Left forelimb (tissue), 1 donor: ENCODE results near the gene CCL4.
"Not testable (repeated sequence)": the region's sequence is repeated elsewhere in the genome, so short reads cannot be mapped to it uniquely, and the experiment has no call there.

Experiments used
- DNase-seq: peaks from one replicate; pipeline ENCODE4 v3.0.0-alpha.2; 2018; ENCODE audit warnings: low spot score

Gene CCL4

DNA sequence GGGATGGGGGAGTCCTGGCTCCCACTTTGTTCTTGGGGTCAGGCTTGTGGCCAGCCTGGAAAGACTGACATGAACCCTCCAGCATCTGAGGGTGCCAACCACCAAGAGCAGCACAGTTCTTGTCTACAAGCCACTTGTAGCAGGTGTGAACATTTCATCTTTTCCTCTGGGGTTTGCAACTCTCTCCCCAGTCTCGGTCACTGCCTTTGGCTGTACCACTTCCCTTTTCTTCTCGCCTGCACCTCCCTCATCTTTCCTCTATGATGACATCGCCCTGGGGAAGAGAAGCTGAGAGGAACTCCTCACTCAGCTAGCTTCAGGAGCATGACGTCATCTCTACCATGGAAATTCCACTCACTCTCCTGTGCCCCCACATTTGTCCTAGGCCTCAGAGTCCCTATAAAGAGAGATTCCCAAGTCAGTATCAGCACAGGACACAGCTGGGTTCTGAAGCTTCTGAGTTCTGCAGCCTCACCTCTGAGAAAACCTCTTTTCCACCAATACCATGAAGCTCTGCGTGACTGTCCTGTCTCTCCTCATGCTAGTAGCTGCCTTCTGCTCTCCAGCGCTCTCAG lies at the start of gene CCL4:
CCL4 (plus strand) TSS at position 427 of the 575 bp plus-strand sequence; CDS start at position 506, 79 bp downstream.
- DNase-seq, result not testable (repeated sequence)

DNA sequence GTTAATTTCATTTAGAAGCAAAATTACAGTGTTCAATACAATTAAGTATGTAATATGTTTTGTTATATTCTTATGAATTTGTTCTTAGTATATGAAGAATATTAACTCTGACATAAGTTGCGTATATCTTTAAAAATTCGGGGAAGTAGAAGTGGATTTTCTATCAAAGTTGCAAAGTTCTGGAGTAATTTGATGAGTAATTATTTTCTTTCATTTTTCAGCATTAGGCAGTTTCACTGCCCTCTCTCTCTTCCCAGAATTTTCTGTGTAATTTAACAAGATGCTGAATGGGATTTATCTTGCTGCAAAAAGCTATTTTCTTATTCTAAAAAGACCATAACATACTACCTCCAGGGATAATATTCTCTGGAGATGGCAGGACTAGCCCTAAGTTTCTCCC lies 48.5 kb upstream of the CCL4 start:
- DNase-seq, result no peak

DNA sequence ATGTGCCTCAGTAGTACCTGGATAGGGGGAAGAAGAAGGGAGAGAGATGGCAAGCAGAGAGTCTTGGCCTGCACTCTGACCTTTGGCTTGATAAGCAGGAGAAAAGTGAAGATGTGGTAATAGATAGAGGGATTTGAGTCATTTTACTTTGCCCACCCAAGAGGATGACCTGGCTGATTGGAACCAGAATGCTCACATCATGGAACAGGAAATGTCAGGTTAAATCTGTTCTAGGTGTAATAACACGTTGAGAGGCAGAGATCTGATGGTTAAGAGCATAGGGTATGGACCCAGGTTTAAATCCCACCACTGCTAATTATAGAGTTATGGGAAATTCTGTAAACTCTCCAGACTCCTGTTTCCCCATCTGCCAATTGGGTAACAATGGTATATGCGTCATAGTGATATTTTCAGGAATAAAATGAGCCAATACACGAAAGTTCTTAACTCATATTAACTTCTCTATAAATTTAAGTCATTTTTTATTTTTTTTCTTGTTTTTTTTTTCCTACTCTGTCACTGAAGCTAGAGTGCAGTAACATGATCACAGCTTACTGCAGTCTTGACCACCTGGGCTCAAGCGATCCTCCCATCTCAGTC lies 47.6 kb upstream of the CCL4 start:
- DNase-seq, result no peak

DNA sequence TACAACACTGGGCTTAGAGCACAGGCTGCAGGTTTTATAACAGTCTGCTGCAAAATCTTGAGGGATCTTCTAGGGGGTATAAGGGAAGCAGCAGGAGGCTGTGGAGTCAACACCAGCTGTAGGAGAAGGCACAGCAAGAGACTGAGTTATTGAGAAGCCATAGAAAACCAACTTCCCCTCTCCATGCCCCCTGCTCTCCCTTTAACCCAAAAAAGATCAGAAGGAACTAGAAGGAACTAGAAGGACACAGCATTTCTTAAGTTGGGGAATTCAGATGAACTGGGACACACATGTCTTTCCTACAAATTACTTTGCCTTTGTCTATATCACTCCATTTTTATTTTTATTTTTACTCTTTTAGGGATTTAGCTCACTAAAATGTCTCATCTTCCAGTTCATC lies 45.7 kb upstream of the CCL4 start:
- DNase-seq, result no peak

DNA sequence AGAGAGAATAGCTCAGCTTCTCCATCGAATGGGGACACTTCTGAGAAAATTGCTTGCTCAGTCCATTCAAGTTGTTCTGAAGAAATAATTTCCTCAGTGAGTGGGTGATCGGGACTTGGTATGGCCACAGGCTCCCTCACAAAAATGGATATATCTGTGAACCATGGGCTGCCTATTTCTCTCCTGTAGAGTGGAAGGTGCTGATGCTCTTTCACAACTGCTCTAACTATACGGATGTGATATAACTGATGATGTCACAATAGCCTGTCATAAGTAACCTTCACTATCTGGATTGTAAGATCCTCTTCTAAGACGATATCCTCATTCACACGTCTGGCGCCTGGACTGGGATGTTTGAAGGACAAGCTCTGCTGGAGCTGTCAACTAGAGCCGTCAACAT lies 44.2 kb upstream of the CCL4 start:
- DNase-seq, result no peak

DNA sequence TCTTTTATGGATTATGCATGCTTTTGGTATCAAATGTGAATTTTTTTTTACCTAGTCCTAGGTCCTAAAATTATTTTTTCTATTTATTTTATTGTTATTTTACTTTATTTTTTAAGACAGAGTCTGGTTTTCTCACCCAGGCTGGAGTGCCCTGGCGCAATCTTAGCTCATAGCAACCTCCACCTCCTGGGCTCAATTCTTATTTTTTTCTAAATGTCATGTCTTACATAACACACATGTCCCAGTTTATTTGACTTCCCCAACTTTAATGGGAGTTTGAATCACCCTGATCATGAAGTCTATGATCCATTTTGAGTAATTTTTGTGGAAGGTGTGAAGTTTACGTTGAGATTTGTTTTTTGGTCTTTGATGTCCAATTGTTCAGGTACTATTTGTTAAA lies 42.8 kb upstream of the CCL4 start:
- no peak for DNase-seq

DNA sequence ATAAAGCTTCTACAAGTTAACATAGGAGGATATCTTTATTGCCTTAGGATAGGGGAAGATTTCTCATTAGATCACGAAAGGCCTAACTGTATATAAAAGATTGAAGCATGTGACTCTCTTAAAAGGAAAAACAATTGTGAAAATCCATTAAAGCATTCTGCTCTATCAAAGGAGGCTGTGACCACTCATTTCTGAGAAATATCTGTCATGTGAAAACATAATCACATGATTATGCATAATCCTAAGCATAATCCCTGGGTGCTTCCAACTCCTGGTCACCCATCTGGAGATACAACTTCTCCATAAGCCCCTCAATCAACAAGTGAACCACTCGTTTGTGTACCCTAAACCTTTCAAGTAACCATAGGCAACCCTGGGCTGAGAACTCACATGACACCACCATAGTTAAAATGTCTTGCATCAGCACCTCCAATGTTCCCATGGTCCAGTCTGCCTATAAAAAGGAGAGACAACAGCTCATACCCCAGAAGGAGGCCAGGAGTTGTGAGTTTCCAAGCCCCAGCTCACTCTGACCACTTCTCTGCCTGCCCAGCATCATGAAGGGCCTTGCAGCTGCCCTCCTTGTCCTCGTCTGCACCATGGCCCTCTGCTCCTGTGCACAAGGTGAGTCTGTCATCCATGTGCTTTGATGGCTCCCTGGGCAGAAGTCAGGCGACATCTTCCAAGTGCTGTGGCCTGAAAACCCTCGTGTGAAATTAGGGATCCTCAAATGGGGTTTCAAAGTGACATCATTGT lies 39.7 kb upstream of the CCL4 start, which contains the start of gene CCL18:
CCL18 (plus strand) TSS at position 487 of the 756 bp plus-strand sequence; CDS start at position 558, 71 bp downstream.
- DNase-seq, result no peak

DNA sequence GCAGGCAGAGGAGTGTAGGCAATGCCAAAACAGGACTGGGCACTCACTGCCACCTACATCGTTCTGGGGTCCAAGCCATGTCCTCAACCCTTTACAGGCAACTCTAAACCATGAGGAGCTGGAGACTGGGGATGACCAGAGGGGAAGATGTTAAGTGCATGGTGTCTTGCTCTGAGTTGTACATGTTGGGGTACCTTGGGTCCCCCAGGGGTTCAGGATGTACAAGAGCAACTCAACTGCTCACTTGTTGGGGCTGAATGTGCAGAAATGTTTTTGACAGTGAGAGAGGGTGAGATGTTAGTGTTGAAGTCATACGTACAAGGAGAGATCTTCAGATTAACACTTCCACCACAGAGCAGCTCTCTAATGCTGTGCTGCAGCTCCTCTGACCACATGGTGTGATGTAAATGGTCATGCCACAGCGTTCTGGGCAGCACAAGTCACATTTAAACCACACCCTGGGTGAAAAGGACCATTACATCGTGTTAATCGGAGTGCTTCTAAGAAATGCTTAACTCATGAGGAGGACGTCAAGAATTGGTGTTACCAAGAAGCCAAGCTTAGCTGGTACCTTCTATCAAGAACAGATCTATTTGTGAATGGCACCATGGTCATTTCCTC lies 37.2 kb upstream of the CCL4 start:
- DNase-seq, result no peak

DNA sequence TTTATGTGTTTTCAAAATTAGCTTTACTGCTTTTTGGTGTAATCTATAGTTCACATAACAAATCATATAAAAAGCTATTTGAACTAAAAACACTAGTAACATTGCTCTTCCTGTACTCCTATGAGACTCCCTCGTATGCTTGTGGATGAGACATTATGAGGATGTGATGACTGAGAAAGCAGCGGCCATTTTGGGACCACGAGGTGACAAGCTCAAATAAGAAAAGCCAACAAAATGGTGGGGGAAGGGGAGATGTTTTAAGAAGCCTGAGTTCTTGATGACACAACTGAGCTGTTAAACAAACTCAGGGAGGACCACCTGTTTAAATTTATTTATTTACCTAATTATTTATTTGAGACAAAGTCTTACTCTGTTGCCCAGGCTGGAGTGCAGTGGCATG lies 35.1 kb upstream of the CCL4 start:
- no peak for DNase-seq

DNA sequence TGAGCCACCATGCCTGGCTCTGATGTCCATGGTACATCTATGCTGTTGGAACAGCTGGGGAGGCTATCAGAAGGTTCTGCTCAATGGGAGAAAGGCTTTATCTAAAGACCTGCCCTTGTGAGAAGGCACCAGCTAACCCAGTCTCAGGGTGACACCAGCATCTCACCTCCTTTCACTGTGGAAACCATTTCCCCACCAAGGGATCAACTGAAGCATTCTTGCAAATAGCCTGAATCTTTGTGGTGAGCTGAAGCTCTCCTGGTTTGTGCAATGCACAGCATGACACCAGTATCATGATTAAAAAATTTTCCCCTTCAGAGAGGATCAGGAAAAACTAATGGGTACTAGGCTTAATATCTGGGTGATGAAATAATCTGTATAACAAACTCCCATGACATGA lies 34.5 kb upstream of the CCL4 start:
- no peak for DNase-seq

DNA sequence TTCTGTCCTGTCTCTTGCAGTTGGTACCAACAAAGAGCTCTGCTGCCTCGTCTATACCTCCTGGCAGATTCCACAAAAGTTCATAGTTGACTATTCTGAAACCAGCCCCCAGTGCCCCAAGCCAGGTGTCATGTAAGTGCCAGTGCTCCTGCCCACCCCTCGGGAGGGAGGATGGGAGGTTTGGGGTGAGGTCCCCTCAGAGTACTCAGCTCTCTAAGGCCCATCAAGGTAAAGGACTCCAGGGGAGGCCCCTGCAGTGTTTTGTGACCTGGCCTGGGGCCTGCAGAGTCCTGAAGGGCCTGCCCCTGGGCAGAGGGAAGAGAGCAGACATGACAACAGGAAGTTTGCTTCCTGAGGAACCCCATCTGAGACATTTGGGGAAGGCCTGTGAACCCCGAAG lies 33.2 kb upstream of the CCL4 start:
- no peak for DNase-seq

DNA sequence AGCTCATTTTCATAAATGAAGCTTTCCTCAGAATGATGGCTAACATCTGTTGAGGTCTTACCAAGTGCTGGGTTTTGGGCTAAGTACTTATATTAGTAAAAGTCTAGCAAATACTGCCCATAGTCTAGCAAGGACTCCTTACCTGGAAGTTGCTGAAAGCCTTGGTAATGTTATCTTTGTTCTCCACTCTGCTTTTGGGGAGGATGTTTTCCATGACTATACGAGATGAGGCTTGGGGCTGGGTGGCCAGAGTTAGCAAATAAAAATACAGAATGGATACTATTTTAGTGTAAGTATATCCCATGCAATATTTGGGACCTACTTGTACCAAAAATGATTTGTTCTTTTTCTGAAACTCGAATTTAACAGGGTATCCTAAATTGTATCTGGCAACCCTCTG lies 31.9 kb upstream of the CCL4 start:
- DNase-seq, result no peak

DNA sequence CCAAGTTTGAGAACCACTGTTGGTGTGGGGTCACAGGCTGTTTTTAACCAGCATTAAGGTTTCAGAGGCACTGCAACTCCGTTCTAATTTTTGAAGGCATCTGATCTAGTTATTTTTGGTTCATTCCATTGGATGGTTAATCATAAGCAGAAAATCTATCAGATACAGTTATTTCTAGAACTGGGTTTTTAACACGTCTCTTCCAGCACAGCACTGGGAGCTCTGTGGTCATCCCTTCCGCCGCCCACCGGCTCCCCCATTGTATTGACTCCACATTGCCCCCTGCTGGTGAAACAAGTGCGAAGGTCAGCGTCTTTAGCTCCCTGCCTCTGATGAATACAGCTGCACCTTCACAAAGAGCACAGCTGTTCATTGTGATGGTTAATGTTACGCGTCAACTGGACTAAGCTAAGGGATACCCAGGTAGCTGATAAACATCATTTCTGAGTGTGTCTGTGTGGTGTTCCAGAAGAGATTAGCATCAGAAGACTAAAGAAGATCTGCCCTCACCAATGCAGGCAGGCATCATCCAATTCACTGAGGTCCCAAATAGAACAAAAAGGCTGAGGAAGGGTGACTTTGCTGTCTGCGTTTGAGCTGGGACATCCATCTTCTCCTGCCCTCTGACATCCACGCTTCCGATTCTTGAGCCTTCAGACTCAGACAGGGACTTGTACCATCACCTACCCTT lies 31.1 kb upstream of the CCL4 start:
- DNase-seq, result no peak

DNA sequence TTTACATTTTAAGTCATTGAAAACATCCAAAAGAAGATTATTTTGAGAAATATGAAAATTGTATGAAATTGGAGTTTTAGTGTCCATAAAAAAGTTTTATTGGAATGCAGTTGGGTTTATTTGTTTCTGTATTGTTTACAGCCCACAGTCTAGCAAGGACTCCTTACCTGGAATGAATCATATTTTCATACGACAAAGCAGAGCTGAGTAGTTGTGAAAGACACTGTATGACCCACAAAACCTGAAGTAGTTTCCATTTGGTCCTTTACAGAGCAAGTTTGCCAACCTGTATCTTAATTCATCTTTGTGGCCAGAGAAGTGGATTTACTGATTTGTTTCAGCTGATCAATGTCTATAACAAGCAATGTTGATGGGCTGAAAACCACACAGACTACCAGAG lies 29.3 kb upstream of the CCL4 start:
- no peak for DNase-seq

DNA sequence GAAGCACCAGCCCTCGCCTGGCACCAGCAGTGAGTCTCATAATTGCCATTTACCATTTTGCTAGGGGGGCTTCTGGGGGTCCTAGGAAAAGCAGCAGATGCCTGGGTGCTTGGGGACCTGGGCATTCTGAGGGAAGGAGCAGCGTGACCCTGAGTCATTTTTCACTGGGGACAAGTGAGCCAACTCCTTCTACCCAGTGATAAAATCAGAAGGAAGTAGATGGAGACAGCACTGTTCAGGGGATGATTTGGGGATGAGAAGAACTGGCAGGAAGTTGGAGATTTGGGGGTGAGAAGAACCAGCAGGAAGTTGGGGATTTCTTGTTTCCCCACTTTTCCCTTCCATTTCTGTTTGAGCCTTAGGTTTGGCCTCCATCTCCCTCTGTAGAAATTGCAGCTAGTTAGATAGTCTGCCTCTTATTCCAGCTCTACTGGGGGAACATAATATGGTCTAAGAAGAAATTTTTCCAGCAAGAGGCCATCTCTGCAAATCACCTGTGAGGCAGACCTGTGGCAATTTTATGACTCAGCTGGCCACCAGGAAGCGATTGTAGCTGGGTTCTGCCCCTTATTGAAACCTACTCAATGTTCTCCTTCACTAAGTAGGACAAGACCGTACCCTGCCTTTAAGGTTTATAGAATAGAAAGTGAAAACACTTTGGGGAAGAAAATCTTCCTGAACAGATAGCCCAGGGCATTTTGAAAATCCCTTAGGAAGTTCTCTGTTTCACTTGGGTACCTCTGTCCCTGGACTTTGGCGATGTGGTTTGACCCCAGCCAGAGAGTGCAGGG lies 21.8 kb upstream of the CCL4 start:
- not testable (repeated sequence) for DNase-seq

DNA sequence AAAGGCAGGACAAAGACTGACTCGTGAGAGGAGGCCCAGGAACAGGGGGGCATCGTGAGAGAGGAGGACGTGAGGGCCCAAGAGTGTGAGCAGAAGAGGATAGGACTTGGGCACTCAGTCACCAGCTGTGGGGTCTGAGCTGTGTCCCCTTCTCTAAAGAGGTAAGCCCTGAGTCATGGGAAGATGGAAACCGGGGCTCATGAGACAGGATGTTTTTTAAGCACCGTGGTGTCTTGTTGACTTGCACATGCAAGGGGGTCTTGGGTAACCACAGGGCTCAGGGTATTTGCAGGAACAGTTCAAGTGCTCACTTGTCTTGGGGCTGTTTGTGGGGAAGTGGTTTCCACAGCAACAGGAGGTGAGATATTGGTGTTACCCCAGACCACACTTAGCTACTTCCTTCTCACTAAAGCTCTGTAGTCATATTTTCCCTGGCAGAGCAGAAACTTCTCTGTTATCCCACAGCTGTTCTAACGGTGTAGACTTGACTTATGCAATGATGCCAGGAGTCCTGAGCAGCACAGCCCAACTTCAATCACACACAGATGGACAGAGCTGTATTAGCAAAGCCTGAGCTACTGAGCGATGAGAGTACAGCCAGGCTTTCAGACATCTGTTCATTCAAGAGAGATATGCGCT lies 21.0 kb upstream of the CCL4 start:
- not testable (repeated sequence) for DNase-seq

DNA sequence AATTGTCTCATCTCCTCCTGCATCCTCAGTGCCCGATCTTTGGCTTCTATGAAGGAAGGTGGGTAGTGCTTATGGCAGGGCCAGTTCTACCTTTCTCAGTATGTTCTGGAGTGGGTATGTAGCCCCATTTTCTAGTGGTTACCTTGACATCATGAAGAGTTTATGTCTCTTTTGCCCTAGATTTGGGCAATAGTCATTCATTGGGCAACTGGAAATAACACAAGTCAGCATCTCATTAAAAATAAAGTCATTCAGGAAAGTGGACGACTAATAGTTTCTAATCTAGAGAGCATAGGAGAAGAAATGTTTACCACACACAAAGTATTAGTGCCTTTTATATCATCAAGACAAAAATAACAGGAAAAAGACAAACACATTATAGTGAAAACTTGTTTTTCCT lies 19.9 kb upstream of the CCL4 start:
- DNase-seq, result not testable (repeated sequence)

DNA sequence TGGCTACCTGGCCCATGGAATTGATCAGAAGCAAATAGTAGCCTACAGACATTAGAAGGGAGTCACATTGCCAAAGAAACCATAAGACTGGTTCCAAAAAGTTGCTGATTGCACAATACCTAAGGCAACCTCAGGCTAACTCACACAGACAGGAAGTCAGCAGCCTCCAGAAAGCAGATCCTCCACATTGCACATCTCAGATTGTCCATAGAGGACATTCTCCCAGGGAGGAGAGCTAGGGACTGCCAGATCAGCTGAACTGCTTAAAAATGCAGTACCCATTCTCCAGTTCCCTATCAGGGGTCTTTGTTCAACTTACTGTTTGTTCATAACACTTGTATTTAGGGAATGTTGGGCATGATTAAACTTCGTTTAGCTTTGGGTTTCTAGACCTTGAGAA lies 17.9 kb upstream of the CCL4 start:
- DNase-seq, result no peak

DNA sequence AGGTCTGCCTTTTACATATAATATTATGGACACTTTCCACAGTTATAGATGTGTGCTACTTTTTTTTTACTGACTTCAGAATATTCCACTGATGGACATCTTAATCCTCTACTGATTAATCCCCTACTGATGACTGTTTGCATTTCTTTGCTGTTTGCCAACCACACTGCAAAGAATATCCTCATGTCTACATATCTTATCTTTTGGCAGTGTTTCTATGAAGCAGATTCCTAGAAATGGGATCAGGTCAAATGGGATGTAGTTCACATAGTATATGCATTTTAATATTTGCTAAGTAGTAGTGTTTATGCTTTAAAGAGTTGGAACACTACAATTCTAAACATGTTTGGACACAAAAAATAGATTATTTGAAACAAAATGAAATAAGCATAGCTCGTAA lies 16.8 kb upstream of the CCL4 start:
- DNase-seq, result no peak

DNA sequence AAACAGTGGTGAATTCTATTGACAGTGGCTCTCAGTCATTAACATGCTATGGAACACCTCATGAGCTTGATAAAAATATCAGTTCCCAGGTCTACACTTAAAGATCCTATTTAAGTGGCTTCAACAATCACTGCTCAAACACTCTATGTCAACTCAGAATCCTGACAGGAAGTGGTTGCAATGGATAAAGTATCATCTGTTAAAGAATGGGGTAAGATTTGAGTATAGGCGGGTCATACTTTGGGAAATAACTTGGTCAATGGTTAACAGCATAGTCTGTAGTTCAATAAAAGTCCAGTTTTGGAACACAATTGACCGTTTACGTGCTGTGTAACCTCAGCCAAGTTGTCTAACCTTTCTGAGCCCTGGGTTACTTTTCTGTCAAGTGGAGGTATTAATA lies 16.2 kb upstream of the CCL4 start:
- DNase-seq, result not testable (repeated sequence)
